NCI-H510A treated with DMSO at 0.1 percent for 48 hours (cell line): ENCODE results near the gene ZNF534.
"Not testable (repeated sequence)": the region's sequence is repeated elsewhere in the genome, so short reads cannot be mapped to it uniquely, and the experiment has no call there.

Experiments used
- DNase-seq: peaks from one replicate; lab custom pipeline; 2025; lab: John Stamatoyannopoulos, UW

ZNF534 gene

DNA sequence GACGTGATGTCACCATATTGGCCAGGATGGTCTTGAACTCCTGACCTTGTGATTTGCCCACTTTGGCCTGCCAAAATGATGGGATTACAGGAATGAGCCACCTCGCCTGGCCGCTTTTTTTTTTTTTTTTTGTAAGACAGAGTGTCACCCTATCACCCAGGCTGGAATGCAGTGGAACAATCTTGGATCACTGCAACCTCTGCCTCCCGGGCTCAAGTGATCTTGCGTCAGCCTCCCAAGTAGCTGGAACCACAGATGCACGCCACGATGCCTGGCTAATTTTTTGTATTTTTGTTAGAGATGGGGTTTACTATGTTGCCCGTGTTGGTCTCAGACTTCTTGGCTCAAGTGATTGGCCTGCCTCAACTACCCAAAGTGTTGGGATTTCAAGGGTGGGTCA lies 69.6 kb downstream of the ZNF534 start:
- no peak for DNase-seq

DNA sequence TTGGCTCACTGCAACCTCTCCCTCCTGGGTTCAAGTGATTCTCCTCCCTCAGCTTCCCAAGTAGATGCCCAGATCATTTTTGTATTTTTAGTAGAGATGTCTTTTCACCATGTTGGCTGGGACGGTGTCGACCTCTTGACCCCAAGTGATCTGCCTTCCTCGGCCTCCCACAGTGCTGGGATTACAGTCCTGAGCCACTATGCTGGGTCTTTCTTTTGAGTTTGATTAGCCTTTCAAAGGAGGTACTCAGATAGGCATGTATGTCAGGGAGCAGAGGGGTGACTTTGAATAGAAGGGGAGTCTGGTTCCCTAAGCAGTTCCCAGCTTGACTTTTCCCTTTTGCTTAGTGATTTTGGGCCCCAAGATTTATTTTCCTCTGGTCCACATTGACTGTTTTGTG lies 71.5 kb downstream of the ZNF534 start:
- not testable (repeated sequence) for DNase-seq

DNA sequence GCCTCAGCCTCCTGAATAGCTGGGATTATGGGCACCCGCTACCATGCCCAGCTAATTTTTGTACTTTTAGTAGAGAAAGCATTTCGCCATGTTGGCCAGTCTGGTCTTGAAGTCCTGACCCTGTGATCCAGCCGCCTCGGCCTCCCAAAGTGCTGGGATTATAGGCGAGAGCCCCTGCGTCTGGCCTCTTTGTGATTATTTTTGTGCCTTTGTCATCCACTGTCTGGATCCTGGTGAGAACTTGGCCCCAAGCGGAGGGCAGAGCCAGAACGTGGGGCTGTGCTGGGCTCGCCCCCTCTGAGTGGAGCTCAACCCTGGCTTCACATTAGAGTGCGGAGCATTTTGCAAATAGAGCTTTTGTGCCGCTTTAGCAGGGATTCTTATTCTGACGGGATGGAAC lies 72.0 kb downstream of the ZNF534 start:
- not testable (repeated sequence) for DNase-seq
